Measurements from ENCODE around the gene IGF2BP2.

Gene IGF2BP2

DNA sequence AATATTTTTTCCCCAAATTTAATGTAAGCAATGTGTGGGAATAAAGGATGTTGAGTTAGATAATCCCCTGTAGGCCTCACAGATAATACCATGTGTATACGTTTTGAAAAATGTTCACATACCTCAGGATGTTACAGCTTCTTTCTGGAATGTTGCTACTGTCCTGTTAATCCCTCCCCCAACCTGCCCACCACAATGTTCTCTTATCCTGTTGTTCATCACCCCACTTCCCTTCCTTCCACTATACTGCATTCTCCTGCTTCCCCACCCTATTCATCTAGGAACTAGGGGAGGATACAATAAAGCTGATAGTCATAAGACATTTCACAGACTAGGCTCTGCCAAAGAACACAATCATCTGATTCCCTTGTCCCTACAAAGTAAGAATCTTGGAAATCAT lies 92.1 kb downstream of the IGF2BP2 start:
- DNase-seq (ENCODE audit: low spot score): peak; percentile 64

DNA sequence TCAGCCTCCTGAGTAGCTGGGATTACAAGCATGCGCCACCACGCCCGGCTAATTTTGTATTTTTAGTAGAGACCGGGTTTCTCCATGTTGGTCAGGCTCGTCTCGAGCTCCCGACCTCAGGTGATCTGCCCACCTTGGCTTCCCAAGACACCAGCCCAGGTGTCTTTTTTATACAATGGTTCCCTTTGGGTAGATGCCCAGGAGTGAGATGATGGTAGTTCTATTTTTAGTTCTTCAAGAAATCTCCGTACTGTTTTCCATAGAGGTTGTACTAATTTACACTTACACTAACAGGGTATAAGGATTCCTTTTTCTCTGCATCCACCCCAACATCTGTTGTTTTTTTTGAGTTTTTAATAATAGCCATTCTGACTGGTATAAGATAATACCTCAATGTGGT lies 94.3 kb downstream of the IGF2BP2 start:
- no peak for DNase-seq (ENCODE audit: low spot score)

DNA sequence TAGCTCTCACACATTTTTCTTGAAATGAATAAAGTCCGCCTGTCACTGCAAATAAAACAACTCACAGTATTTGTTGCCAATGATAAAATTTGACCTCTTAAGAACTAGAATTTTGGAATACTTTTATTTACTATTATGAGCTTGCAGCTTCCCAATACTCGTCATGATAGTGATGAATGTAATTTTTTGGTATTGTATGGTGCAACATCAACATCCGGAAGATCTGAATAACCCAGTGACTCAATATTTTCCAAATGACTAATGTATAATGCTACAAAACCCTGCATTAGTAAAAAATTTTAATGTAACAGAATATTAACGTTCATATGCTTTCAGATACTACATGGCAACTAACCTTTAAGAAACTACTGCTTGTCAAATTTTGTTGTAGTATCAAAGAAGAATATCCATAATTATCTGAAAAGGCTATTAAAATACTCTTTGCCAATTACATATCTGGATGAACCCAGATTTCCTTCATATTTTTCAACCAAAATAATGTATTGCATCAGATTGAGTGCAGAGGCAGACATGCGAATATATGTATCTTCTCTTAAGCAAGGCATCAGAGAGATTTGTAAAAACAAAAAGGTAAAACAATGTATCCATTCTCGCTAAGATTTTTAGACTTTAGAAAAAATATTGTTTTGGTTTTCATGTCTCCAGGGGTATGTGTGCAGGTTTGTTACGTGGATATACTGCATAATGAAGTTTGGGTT lies 95.3 kb downstream of the IGF2BP2 start:
- peak; percentile 51 for DNase-seq (ENCODE audit: low spot score)

DNA sequence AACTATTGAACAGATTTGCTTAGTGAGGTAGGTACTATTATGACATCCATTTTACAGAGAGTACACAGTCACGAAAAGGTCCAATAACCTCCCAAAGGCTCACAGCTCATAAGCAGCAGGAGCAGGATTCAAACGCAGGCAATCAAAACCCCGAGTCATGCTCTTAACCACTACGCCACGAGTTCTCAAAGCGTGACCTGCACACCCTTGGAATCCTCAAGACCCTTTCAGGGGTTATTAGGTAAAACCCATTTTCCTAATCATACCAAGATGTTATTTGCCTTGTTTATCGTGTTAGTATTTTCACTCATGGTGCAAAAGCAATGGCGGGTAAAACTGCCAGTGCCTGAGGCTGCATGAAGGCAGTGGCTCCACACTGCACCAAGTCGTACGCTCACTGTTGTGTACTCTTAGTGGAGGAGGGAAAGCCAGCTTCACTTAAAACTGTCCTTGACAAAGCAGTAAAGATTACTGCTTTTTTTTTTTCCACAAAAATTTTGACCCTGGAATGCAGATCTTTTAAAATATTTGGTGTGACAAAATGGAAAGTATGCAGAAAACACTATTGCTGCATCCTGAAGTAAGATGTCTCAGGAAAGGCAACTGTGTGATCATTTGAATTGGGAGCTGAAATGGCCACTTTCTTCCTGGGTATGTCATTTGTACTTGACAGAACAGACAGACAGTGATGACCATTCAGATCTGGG lies 96.1 kb downstream of the IGF2BP2 start:
- peak; percentile 35 for DNase-seq (ENCODE audit: low spot score)

DNA sequence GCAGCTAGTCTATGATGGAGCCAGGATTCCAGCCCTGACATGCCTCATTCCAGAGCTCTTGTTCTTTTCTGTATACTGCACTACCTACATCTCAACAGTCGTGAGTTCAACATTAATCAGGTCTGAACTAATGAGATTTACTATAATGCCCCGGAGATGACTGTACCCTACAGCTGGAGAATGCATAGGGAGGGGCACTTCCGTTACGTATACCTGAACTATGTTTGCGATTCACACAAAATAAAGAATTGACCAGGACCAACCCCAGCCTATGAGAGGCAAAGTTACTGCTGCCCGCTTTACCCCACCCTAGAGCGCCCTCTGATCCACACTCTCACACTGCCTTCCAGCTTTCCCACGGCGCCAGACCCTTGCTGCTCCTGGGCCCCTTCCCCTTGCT lies 97.0 kb downstream of the IGF2BP2 start:
- DNase-seq (ENCODE audit: low spot score): no peak

DNA sequence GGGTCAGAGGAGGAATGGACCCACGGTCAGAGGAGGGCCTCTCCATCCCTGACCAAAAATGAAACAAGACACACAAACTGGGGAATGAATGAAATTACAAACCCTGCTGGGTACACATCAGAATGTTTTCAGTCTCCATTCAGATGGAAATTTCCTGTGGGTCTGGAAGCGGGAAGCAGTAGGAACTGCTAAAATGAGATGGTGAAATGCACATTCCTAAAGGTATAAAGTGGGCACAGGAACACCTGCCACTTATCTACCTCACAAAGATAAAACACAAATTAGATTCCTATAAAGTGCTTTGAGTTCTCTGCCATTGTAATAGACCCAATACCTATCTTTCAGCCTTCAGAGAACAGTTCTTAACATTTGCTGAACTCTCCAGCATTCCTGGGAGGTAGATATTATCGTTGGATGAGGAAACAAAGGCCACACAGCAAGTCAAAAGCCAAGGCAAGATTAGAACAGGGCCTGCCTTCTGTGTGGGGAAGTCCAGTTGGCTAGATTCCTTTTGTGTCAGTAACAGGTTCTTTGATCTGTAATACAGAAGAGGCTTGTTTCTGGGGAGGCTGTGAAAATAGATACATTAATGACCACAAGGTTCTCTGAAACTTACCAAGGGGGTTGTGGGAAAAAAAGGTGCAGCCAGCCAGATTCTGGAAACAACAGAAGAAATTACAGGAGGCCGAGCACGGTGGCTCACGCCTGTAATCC lies 98.4 kb downstream of the IGF2BP2 start:
- DNase-seq (ENCODE audit: low spot score): no peak

DNA sequence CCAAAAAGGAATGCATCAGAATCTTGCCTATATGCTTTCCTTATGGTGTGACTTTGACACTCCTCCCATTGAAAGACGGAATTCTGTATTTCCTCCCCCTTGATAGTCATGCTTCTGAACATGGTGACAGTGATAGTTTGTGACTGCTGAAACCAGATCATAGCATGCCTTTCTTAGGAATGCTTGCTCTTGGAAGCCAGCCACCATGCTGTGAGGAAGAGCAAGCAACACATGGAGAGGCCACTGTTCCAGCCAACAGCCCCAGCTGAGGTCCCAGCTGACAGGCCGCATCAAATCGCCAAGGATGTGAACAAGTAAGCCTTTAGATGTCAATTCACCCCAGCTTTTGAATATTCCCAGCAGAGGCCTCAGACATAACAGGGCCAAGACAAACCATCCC lies 100.1 kb downstream of the IGF2BP2 start:
- DNase-seq (ENCODE audit: low spot score): no peak

DNA sequence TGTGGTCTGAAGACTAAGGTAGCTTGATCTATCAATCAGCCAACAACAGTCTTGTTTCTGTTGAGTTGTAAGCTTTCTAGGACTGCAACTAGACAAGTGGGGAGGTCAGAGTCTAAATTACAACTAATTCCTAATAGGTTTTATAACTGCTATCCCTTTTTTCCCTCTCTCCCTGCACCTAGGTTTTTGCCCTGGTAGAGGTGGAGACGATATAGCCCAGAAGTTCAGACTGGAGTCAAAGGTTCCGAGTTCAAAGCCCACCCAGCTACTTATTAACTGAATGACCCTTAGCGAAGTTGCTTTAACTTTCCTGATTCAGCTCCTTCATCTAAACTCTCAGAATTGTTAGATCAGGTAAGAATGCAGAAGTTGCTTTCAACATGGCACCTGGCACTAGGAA lies 100.6 kb downstream of the IGF2BP2 start:
- no peak for DNase-seq (ENCODE audit: low spot score)

DNA sequence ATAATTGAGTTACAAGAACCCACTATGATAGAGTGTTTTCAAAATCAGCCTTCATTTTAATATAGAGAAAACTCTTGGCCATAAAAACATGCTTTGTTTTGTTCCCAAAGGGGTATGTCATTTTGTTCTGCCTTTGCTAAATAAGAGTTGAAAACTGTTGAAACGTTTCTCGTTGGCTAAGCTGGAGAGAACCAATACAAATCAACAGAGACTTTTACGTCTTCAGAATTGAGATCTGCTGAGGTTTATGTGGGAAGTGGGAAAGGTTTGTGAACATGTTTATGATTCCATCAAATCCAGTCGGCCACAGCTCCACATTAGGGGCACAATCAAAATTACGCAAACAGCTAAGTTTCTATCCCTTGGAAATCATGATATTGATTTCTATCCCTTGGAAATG lies 102.0 kb downstream of the IGF2BP2 start:
- no peak for DNase-seq (ENCODE audit: low spot score)

DNA sequence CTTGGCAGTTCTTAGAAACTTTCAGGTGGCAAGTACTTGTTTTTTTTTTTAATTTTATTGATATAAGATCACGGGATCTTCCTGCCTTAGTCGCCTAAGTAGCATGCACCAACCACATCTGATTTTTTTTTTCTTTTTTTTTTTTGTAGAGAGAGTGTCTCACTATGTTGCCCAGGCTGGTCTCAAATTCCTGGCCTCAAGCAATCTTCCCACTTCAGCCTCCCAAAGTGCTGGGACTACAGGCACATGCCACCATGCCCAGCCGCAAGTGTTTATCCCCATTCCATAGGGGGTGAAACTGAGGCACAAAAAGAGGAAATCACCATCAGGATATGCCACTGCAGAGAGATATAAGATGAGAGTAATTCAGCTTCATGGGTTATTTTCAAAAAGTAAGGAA lies 102.9 kb downstream of the IGF2BP2 start:
- no peak for DNase-seq (ENCODE audit: low spot score)

DNA sequence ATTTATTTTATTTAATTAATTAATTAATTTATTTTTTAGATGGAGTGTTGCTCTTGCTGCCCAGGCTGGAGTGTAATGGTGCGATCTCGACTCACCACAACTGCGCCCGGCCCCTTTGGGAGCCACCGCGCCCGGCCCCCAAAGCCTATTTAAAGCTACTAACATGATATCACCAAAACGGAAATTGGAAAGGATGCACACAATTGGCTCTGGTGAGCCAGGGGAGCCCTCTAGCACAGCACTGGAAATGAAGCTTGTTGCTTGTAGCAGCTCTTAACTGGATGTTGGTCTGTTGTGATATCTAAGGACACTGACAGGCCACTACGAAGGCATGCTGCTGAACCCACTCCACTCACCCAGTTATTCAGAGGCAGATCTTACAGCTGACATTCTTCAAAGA lies 104.5 kb downstream of the IGF2BP2 start:
- no peak for DNase-seq (ENCODE audit: low spot score)

DNA sequence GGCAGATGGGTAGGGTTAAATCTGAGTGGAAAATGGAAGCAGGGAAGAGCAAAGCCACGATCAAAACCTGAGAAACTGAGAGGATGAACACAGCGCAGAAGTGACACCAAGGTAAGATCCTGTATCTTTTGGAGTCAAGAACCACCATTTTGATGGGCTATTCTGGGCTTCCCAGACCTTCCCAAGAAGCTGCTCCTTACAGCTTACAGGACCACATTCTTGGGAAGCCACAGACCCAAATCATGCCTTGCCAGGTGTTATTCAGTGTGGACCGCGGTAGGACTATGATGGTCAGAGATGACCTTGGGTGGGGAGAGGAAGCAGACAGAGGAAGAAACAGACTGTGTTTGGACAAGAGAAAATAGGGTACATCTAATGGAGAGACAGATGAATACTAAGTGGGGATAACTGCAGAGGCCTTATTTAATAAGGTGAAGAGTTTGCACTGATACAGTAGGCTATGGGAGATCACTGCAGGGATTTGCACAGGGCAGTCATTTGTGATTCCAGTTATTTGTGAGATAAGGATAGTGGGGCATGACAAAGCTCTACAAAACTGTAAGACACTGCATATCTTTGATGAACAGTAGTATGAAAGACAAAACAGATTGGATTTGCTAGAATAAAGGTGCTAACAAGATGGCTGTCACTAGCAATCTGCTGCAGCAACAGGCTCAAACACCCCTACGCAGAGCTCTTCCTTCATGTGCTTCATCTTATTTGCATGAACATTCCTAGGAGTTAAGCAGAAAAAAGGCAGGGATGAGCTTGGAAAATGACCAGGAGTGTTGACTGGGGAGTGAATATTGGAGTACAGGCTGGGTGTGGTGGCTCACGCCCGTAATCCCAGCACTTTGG lies 105.9 kb downstream of the IGF2BP2 start:
- no peak for DNase-seq (ENCODE audit: low spot score)

DNA sequence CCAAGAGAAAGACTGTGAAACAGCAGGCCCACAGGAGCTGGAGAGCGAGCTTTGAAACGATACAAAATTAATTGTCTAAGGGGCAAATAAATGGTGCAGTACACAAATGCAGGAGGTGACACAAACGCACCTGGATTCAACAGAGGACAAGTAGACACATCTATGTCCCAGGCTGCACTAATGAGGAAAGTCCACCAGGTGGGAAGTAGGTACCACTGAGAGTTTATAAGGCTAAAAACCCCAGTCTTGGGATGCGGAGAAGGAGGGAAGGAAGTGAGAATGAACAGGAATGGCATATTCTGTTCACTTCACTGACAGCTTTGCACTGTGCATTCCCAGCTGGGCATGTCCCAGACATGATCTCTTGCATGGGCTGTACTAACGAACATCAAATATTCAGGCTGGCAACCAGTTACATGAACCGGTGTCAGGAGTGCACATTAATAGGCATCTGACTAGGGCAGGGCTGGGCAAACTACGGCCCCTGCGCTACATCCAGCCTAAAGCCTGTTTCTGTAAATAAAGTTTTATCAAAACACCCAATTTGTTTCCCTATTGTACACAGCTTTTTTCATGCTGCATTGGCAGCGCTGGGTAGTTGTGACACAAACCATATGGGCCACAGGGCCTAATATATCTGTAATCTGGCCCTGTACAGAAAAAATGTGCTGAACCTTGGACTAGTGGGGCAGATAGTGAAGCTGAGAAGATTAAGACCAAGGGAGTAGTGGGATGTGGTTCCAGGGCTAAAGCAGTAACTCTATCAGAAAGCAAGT lies 107.0 kb downstream of the IGF2BP2 start:
- no peak for DNase-seq (ENCODE audit: low spot score)

DNA sequence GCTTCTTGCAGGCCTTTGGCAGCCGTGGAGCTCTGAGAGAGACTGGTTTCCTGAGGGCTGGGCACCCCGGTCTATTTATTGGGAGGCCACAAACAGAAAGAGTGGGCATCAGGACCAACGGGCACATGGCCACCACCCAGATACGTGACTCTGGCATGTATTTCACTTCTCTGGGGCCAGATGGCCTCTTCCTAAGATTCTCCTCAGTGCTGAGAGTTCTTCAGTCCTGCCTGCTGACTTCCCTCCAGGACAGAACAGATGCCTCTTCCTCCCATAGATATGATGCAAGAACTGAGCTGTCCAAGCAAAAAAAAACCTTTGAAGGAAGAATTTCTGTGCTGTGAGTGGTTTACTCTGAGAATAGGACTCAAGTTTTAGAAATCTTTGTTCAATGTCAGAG lies 107.7 kb downstream of the IGF2BP2 start:
- DNase-seq (ENCODE audit: low spot score): peak; percentile 81

DNA sequence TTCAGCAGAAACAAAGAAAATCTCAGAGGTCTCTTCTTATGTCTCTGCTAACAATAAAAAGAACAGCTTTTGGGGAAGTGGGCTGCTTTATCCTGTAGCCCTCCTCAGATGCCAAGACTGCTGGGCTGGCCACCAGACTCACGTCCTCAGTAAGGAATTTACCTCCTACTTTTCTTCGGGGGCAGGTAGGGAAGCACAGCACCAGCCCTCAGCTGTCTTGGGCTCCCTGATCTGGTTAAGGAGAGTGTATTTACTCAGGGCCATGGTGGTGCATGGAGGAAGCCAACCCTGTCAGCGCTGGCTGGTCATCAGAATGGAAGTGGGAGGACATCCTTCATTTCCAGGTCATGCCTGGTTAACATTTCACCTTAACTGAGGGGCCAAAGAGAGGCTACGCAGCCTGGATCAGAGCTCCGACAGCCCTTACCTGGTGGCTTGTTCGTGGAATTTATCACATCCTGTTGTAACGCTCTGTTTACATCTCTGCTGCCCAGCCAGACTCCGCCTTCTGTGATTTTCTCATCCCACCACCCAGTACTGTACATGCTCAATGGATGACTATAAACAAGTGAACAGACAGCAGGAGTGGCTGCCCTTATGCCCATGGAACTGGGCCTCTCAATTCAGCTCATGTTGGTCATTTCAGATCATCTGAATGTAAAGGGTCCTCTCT lies 108.3 kb downstream of the IGF2BP2 start:
- DNase-seq (ENCODE audit: low spot score): no peak

DNA sequence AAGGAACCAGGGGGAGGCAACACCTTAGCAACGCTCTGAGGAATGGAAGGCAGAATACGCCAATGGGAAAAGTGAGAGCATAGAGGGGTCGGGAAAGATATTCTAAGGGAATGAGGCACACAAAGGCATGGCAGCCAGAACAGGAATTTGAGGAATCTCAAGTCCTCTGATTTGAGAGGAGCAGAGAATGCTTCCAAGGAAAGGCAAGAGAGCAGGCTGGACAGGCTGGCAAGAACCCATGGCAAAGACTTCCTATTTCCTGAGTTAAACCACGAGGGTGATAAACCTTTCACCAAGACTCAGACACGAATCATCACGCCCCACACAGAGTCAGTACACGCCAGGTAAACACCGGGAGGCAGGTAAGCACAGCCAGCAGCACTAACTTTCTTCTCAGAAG lies 109.8 kb downstream of the IGF2BP2 start:
- DNase-seq (ENCODE audit: low spot score): peak; percentile 60

DNA sequence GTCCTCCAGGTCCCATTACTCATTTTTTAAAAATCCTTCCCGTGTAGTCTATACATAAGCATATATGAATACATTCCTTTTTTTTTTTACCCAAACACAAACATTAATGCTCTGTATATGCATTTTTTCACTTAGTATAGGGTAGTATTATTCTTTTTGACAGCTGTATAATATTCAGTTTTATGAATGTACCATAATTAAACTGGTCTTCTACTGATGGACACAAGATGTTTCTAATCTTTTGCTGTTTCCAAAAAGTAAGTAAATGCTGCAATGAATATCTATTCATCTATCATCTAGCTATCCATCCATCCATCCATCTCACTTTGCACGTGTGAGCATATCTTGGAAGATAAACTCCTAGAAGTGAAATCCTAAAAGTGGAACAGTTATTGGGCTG lies 110.8 kb downstream of the IGF2BP2 start:
- DNase-seq (ENCODE audit: low spot score): no peak

DNA sequence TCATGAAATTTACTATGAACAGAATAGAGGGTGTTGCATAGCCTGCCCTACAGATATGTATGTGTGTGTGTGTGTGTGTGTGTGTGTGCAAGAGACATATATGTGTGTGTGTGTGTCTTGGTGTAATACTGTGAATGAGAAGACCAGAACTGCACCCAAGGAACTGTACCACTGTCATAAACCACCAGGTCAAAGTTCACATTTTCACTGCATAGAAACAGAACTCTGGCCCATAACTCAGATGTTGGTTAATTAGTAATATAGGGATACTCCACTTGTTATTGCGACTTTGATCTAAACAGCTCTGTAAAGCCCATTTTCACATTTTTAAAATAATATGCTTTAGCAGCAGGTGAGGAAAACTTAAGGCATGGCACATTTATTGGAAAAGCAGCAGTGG lies 111.8 kb downstream of the IGF2BP2 start:
- DNase-seq (ENCODE audit: low spot score): no peak

DNA sequence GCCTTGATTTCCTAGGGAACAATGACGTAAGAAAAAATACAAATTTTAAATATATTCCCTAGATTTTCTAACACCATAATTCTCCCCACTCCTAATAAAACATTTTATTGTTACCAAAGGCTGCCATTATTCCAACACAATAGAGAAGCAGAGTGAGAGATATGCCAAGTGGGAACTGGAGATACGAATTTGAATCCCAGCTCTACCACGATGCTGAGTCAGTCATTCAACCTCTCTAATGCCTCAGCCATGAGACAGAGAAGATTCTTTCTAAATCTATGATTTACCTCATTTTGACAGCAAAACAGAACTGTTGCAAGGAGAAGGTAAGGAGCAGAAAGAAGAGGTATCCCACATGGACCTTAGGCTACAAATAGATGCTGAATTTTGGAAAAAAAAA lies 112.5 kb downstream of the IGF2BP2 start:
- no peak for DNase-seq (ENCODE audit: low spot score)

DNA sequence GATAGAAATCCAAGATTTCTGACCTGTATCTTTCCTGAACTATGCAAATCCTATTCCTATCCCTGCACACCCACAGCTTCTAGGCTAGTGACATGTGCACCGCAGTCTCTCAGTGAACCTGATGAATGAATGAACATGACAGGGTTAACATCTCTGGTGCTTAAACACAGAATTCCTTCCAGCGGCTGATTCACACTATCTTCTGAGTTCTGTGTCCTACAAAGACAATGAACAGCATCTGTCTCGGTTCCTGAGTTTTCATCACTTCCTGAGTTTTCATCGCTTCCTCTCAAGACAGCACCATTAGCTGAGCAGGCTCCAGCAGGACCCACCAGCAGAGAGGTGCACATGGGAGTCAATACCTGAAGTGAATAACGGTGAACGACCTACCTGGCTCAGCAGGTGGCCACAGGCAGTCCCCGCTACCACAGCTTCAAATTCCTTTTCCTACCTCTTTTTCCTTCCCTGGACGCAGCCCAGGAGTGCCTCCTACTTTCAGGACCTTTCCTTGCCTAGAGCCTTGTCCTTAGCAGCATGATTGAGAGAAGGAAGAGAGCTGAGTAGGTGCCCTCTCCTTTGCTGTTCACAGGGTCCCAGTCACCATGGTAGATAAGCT lies 113.5 kb downstream of the IGF2BP2 start:
- peak; percentile 33 for DNase-seq (ENCODE audit: low spot score)
